T47D (cell line): ENCODE data around the gene DENND1A.

Experiments
- DNase-seq, 2 experiments: peaks; one replicate each; pipeline versions ENCODE4 v3.0.0 to v3.0.0-alpha.2; 2011 to 2012; ENCODE audit warnings: low read depth in 1 of 2, low spot score in 1 of 2
- JUND ChIP-seq: IDR thresholded peaks from 2 replicates; pipeline ENCODE4 v1.6.1; 2012; ENCODE audit warnings: low read depth
- in situ Hi-C: cut with HindIII; loops from 2 replicates; pipeline ENCODE4 v1.10.0; 2016; ENCODE audit warnings: low sequenced_read_pairs, low pct_unique_long_range_greater_than_20kb

Gene DENND1A

DNA sequence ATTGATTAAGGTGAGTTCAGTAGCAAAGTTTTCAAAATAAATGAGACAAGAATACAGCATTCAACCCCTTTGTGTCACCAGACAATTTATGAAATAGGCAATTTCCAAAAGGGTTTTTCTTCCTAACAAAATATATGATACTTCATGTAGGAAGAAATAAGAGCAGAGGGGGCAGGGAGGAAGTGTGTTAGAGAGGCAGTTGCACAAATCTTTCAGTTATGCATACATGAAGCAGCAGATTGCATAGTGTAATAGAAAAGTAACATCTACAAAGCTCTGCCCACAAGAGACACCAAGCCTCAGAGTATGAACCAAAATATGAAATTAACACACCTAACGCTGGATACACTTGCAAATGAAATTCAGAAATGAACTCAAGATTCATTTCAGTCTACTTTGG, 157.0 kb downstream of the DENND1A start:
- no peak for TF ChIP-seq JUND
- in situ Hi-C loops, result no loop called here
- no peak for DNase-seq

DNA sequence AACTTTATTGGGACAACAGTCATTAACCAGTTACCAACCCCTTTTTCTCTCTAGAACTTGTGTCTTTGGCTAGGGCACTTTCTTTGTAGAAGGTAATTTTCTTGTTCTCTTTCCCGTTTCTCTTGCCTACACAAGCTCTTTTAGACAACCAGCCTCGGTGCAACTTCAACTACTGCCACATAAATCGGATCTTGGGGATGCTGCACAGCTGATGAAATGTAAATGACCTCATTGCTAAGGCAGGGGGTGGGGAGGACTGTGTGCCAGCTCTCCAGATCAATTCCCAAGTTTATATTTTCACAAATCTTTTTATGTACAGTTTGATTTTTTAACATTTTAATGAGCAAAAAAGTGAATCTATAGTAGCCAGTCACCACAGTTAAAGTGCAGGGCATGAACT, 157.6 kb downstream of the DENND1A start:
- in situ Hi-C loops, result no loop called here
- no peak for DNase-seq
- TF ChIP-seq JUND, result no peak

DNA sequence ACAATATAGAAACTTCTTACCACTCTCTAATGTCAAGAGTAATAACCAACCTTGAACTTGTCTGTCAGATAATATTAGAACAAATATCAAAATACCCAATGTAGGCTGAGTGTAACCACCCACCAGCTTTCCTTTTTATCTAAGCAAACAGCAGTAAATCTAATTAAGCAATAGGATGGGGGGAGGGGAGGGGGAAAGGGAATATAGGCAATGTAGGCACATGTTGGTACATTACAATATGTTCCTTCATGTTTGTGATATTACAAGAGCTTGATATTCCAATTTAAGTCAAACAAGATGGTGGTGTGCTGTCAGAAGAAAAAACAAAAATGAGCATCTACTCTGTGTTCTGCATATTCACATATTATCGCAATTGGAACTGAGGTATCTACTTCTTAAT, 158.2 kb downstream of the DENND1A start:
- TF ChIP-seq JUND, result no peak
- no peak for DNase-seq
- in situ Hi-C loops, result no loop called here

DNA sequence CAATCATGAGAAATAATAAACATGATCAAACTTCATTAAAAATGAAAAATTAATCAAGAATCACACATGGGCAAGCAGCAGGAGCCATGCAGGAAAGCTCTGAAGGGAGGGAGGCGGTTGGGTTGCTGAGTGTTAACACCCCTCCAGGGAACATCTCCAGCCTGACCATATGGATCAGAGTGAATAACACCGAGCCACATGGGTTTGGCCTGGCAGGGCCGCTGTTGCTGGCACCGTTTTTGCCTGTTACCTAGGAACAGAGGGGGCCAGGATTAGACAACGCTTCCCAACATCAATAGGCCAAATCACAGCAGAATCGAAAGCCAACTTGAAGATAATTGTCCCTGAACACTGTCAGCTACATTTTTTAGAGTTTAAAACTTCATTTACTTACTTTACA, 160.2 kb downstream of the DENND1A start:
- in situ Hi-C loops, result no loop called here
- DNase-seq, result no peak
- TF ChIP-seq JUND, result no peak

DNA sequence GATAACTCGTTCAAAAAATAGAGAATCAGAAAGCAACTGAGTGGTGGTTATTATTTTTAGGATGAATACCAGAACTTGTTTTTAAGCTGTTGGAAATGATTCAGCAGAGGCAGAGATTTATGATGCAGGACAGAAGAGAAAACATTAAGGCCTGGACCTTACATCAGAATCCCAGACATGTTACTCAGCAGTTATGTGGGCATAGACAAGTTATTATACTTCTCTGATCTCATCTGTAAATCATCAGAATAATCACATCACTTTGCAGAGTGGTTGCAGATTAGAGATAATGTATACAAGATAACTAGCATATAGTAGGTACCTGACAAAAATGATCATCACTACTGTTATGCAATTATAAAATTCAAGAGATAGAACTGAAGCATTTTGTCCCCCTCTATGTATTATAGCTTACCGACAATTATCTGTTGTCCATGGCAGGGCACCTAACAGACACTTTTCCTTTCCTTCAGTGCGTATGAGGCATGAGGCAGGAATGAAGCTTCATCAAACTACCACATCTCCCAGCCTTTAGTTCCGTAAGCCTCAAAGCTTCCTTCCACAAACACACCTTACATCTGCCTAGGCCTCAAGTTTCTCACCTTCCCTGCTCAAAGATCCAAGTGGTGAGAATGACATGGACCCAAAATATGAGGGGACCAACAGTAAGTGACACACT, 165.9 kb downstream of the DENND1A start:
- in situ Hi-C loops, result no loop called here
- no peak for TF ChIP-seq JUND
- DNase-seq, result no peak

DNA sequence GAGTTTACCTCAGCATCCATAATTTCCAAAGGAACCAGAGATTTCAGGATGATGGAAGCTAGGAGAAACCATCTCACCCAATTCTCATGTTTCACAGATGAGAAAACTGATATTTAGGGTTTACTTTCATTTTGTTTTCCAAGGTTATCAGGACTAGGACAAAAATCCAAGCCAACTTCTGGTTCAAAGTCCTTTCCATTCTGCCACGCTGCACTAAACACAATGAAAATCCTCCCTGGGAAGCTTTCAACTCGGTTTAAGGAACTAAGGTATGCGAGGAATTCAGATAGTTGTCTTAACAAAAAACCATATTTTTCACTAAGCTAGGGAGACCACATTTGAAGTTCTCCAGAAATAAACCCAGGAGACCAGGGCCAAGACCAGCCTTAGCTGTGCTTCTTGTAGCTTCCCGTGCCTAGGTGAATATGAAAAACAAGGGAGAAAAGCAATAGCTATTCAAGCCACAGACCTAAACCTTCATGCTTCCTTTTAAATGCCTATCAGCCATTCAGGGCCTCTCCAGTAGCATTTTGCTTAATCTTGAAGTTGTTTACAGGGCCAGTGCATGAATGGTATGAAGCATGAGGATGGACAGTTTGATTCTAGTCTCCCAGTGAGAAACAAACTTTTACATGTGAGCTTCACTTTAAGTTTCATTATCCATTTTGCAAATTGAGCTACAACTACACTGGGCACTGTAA, 167.9 kb downstream of the DENND1A start:
- no peak for TF ChIP-seq JUND
- no peak for DNase-seq
- in situ Hi-C loops, result no loop called here

DNA sequence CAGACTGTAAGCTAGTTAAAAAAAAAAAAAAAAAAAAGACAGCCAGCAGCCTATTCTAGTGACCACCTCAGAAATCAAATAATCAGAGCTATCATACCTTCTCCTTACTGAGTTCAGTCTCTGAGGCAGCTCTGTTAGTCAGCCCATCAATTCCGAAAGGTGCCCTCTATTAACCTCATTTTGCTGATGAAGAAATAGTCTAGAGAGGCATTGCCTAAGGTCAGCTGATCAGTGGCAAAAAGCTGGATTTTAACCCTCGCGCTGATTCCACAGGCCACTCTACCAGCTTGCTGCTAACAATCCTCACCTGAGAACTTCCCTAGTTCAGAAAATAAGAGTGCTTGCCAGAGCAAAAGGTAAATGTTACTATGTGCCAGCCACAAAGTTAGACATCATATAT, 172.0 kb downstream of the DENND1A start:
- no peak for TF ChIP-seq JUND
- in situ Hi-C loops, result no loop called here
- no peak for DNase-seq

DNA sequence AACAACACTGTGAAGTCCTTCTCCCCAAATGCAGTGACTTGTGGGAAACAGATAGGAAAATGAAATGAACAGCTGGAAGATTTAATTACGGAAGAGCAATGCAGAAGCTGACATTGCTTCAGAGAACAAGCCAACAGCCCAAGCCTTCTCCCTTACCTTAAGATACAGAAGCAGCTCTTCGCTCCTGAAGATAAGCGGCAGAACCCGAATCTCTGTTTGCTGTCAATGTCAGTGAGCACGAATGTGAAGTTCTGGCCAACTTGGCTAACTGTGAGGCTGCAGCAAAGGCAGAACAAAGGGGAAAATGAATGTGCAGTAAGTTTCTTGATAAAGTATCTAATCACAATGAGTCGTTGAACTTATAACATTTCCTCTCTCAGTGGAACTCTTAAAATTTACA, 172.4 kb downstream of the DENND1A start:
- in situ Hi-C loops, result no loop called here
- no peak for TF ChIP-seq JUND
- DNase-seq, result no peak

DNA sequence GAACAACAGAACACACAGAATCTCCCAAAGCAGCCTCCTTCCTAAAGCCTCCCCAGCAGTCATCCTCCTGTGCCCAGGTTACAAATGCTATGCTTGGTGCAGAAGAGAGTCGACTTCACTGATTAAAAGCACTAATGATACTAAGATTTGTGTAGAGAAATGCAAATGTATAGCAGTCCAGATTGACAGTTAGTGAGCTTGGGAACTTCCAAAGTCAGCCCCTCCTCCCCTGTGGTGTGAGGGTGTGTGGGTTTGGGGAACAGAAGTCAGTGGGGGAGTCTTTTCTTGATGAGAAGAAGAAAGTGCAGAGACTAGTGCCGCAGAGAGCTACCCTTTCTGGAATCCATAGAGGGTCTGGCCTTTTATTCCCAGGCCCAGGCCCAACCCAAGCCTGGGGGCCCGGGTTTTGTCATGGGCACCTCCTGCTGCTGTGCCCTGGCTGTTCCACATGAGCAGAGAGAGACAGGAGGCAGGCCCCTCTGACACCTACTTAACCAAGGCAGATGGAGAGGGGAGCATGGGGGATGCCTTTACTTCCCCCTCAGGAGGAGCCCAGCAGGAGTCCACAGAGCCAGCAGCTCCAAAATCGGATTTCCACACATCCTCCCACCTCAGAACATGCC, 173.3 kb downstream of the DENND1A start:
- in situ Hi-C loops, result no loop called here

DNA sequence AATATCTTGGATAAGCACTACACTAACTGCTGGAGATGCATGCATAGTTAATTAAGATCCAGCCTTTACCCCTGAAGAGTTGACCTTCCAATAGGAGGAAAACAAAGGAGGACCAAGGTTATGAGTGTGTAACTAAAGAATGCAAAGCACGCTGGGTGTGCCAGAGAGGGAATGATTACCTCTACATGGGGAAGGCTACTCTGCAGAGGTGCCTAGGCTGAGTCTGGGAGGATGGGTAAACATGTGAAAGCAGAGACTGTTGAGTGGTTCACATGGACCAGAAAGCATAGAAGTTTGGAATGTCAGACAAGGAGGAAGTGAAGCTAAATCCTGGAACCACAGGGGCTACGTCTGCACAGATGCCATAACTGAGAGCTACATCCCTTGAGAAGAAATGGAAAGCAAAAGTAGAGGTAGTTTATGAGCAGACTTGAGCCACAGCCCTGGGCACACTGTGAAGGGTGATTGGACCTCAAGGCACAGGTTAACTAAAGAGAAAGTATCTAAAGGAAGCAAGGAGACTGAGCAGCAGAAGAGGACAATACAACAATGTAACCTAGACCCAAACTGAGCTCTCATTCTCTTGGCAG, 176.2 kb downstream of the DENND1A start:
- in situ Hi-C loops, result no loop called here
- no peak for TF ChIP-seq JUND
- no peak for DNase-seq

More for the DNA sequence above, 173.3 kb downstream of the DENND1A start:
- no peak for DNase-seq
- no peak for TF ChIP-seq JUND

DNA sequence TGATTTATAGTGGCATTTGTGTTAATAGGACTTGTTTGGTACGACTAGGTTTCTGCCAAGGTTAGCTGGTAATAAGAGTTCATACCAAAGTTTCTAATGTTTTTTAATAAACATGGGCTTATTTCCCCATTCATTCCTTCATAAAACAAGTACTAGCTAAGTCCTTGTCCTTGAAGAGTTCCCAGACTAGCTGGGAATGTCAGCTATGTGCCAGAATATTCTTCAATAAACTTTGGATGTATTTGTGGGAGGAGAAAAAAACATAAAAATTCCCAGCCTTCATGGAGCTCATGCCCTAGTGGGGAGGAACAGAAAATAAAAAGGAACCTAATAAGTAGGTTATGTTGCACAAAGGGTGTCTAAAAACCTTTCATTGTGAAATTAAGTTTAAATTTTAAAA, 176.9 kb downstream of the DENND1A start:
- DNase-seq, result no peak
- TF ChIP-seq JUND, result no peak
- in situ Hi-C loops, result no loop called here

DNA sequence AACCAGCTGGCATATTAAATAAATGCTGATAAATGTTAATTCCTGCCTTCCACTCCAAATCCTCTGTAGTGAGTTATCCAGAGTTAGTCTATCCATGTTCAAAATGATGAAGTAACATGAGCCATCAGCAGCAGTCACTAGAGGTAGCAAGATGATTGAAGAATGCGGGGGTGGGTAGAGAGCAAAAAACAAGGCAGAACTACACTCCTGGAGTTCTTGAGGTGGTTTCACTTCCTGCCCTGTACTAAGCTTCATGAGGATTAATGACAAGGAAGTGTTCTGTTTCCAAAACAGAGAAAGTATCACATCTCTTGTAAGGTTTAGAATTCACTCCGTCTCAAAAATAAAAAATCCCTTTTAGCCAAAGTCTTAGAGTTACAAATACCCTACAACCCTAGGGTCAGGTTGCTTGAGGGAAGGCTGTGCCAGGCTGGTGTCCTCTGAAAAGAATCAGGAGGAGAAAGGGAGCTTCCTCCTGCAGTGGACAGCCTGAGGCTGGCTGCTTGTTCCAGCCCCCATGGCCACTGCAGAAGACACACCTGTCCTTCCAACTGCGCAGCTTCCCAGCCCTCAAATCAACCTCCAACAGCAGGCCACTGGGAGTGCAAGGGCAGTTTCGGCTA, 180.2 kb downstream of the DENND1A start:
- no peak for TF ChIP-seq JUND
- in situ Hi-C loops, result no loop called here
- DNase-seq, result no peak

DNA sequence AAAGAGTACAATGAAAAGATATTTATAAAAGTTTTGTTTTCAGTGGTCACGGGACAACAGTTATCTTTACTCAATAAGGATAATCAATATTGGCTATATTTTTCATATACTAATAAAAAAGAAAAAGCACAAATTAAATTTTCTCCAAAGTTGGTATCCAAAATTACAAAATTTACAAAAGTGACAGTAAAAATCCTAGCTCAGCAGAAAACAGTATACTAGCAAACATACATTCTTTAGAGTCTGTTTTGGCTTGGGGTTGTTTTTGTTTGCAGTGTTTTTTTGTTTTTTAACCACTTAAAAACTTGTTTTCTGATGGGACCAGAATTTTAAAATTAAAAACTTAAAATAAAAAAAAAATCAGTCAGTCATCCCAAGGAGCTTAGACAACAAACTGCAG, 183.2 kb downstream of the DENND1A start:
- in situ Hi-C loops, result no loop called here
- no peak for DNase-seq
- TF ChIP-seq JUND, result no peak
